Measurements from ENCODE around the gene NELFE.

- no peak for TF ChIP-seq POLR2A (IDR thresholded peaks at IDR 0.05)
- no peak for TF ChIP-seq CTCF (IDR thresholded peaks at IDR 0.05)
Measured at GRCh38 chr6:31947070-31947675, 11.6 kb downstream of the NELFE start.
